IMR-90 (cell line): ENCODE measurements around the gene STAC3.

Experiments used
- CHD1 ChIP-seq: IDR thresholded peaks from 2 replicates; pipeline ENCODE4 v1.6.1; 2012; ENCODE audit warnings: low read depth, low read length, improper control_type of control experiment
- CTCF ChIP-seq: conservative IDR thresholded peaks from 2 replicates; pipeline ENCODE4 v1.5.1; 2012; ENCODE audit warnings: mild to moderate bottlenecking, low read depth, low read length, improper control_type of control experiment
- SMC3 ChIP-seq: fragments of 150-350 bp; IDR thresholded peaks from 2 replicates; pipeline ENCODE4 v1.6.1; 2016; ENCODE audit warnings: low read depth, mild to moderate bottlenecking, antibody characterized with exemption, low read length, moderate library complexity

- TF ChIP-seq CHD1 (no peak), CTCF (no peak), SMC3 (no peak)
Measured at GRCh38 chr12:57208631-57209282, 42.2 kb downstream of the STAC3 start.
